ENCODE results near the gene PLEKHG7. TPM values are rescaled to one million over a fixed set of nuclear protein-coding genes. Genes with fewer than 3 reads are reported as not detected.

Gene PLEKHG7
- total and polyA plus RNA-seq, 2 of the 8 experiments (the other 6 are each of a cell fraction or from before 2014, with no cell fraction given): not detected

DNA sequence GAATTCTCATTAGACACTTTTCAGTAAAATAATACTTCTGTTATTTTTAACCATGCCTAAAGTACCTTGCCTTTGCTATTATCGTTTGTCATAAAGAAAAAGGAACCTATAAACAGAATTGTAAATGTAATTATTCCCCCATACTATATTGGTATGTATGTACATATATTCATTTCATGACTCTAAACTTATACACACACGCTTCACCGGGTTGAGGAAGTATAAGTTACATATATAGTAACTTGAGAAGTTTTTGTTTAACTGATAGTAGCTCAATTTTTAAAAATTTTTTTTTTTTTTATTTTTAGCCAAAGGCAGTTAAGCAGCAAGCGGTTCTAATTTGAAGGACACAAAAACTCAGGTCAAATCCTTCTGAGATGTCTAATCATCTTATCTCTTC lies 107.6 kb downstream of the PLEKHG7 start (continued):
- TF ChIP-seq, protein P1, sequence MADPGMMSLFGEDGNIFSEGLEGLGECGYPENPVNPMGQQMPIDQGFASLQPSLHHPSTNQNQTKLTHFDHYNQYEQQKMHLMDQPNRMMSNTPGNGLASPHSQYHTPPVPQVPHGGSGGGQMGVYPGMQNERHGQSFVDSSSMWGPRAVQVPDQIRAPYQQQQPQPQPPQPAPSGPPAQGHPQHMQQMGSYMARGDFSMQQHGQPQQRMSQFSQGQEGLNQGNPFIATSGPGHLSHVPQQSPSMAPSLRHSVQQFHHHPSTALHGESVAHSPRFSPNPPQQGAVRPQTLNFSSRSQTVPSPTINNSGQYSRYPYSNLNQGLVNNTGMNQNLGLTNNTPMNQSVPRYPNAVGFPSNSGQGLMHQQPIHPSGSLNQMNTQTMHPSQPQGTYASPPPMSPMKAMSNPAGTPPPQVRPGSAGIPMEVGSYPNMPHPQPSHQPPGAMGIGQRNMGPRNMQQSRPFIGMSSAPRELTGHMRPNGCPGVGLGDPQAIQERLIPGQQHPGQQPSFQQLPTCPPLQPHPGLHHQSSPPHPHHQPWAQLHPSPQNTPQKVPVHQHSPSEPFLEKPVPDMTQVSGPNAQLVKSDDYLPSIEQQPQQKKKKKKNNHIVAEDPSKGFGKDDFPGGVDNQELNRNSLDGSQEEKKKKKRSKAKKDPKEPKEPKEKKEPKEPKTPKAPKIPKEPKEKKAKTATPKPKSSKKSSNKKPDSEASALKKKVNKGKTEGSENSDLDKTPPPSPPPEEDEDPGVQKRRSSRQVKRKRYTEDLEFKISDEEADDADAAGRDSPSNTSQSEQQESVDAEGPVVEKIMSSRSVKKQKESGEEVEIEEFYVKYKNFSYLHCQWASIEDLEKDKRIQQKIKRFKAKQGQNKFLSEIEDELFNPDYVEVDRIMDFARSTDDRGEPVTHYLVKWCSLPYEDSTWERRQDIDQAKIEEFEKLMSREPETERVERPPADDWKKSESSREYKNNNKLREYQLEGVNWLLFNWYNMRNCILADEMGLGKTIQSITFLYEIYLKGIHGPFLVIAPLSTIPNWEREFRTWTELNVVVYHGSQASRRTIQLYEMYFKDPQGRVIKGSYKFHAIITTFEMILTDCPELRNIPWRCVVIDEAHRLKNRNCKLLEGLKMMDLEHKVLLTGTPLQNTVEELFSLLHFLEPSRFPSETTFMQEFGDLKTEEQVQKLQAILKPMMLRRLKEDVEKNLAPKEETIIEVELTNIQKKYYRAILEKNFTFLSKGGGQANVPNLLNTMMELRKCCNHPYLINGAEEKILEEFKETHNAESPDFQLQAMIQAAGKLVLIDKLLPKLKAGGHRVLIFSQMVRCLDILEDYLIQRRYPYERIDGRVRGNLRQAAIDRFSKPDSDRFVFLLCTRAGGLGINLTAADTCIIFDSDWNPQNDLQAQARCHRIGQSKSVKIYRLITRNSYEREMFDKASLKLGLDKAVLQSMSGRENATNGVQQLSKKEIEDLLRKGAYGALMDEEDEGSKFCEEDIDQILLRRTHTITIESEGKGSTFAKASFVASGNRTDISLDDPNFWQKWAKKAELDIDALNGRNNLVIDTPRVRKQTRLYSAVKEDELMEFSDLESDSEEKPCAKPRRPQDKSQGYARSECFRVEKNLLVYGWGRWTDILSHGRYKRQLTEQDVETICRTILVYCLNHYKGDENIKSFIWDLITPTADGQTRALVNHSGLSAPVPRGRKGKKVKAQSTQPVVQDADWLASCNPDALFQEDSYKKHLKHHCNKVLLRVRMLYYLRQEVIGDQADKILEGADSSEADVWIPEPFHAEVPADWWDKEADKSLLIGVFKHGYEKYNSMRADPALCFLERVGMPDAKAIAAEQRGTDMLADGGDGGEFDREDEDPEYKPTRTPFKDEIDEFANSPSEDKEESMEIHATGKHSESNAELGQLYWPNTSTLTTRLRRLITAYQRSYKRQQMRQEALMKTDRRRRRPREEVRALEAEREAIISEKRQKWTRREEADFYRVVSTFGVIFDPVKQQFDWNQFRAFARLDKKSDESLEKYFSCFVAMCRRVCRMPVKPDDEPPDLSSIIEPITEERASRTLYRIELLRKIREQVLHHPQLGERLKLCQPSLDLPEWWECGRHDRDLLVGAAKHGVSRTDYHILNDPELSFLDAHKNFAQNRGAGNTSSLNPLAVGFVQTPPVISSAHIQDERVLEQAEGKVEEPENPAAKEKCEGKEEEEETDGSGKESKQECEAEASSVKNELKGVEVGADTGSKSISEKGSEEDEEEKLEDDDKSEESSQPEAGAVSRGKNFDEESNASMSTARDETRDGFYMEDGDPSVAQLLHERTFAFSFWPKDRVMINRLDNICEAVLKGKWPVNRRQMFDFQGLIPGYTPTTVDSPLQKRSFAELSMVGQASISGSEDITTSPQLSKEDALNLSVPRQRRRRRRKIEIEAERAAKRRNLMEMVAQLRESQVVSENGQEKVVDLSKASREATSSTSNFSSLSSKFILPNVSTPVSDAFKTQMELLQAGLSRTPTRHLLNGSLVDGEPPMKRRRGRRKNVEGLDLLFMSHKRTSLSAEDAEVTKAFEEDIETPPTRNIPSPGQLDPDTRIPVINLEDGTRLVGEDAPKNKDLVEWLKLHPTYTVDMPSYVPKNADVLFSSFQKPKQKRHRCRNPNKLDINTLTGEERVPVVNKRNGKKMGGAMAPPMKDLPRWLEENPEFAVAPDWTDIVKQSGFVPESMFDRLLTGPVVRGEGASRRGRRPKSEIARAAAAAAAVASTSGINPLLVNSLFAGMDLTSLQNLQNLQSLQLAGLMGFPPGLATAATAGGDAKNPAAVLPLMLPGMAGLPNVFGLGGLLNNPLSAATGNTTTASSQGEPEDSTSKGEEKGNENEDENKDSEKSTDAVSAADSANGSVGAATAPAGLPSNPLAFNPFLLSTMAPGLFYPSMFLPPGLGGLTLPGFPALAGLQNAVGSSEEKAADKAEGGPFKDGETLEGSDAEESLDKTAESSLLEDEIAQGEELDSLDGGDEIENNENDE (IDR thresholded peaks at IDR 0.05; ENCODE audit: insufficient replicate concordance, low read length): no peak
- TF ChIP-seq NRF1 (IDR thresholded peaks at IDR 0.05; ENCODE audit: low read depth, low read length) (no peak), EP300 (IDR thresholded peaks at IDR 0.05; ENCODE audit: borderline replicate concordance in 1 of 2, low read depth in 2 of 2, low read length in 2 of 2) (no peak), SUZ12 (IDR thresholded peaks at IDR 0.05; ENCODE audit: low read length) (no peak)

Data from H1 (cell line).